Breast epithelium (tissue), 4 donors: ENCODE results near the gene ETV3L. TPM values are rescaled to one million over a fixed set of nuclear protein-coding genes. Genes with fewer than 3 reads are reported as not detected.

Experiments
- DNase-seq, 2 donors: peaks; one replicate each; pipeline ENCODE4 v3.0.0-alpha.2; 2019; ENCODE audit warnings: low spot score in 2 of 2
- H3K27ac ChIP-seq, 2 donors: fragments of 200-600 bp; sonication (generic) in 1 of 2; one replicate each; pipeline ENCODE4 v1.5.1; 2016 to 2019; ENCODE audit warnings: mild to moderate bottlenecking in 1 of 2
- H3K27me3 ChIP-seq, 2 donors: fragments of 200-600 bp; sonication (generic) in 1 of 2; one replicate each; pipeline versions ENCODE4 v1.5.1 to v1.6.0; 2017 to 2019; ENCODE audit warnings: control low read depth in 1 of 2, mild to moderate bottlenecking in 1 of 2
- H3K36me3 ChIP-seq: fragments of 200-600 bp; one replicate; pipeline ENCODE4 v1.5.1; 2019
- H3K4me1 ChIP-seq, 2 donors: fragments of 200-600 bp; sonication (generic); one replicate each; pipeline ENCODE4 v1.5.1; 2016 to 2019; ENCODE audit warnings: control low read depth in 1 of 2
- H3K4me3 ChIP-seq, 3 donors: fragments of 200-600 bp; sonication (generic); 1 replicate in 2 of 3; 2 replicates in 1 of 3; pipeline ENCODE4 v1.5.1; 2016 to 2019; ENCODE audit warnings: mild to moderate bottlenecking in 3 of 3, moderate library complexity in 2 of 3
- H3K9me3 ChIP-seq, 2 donors: fragments of 200-600 bp; sonication (generic) in 1 of 2; one replicate each; pipeline ENCODE4 v1.5.1; 2016 to 2019; ENCODE audit warnings: control low read depth in 1 of 2
- POLR2A ChIP-seq: fragments of 450-650 bp; IDR thresholded peaks from one replicate; pipeline ENCODE4 v1.6.1; 2016; ENCODE audit warnings: antibody characterized with exemption, mild to moderate bottlenecking, moderate library complexity
- POLR2AphosphoS5 ChIP-seq, 3 donors: sonication (generic); formaldehyde crosslinking; IDR thresholded peaks; one replicate each; pipeline ENCODE4 v1.6.1; 2017; ENCODE audit warnings: antibody characterized with exemption in 3 of 3
- intact Hi-C: fragments of 100-400 bp; cut with DNase I; formaldehyde crosslinking; loops from one replicate; pipeline ENCODE4 v1.15.1; 2023; ENCODE audit warnings: low total_unique reads
- total RNA-seq, 3 donors: library from RNA; depleted of rRNA; stranded (reverse); fragments of >200 nt; gene quantifications; one replicate each; pipeline ENCODE4 v1.1.0, GENCODE V29; 2016
- TF ChIP-seq, protein P1 (sequence below), 3 donors: fragments of 450-650 bp; IDR thresholded peaks; one replicate each; pipeline ENCODE4 v1.5.1; 2016 to 2017; ENCODE audit warnings: antibody characterized with exemption in 3 of 3, mild to moderate bottlenecking in 3 of 3, moderate library complexity in 3 of 3

The ETV3L gene
- total RNA-seq, 3 donors from 2014 or later = not detected

DNA sequence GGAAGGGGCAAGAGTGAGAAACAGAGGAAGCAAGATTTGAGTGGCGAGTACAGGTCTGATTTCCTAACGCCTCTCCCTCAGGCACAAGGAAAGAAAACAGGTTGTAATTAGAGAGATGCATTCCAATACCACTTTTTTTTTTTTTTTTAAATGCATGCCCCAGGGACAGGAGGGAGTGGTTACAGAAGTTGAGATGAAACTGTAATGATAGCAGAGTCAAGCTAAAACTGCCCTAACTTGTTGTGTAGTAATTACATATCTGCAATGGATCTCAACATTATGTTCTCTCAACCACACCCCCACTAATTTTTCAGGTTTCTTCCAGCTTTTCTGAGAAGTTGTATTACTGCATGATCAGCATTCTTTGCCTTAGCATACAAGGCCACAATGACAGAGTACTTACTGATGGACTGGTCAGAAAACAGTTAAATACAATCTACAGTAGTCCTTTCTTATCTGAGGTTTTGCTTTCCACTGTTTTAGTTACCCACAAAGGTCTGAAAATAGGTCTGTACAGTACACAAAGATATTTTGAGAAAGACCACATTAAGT, 33.1 kb upstream of the ETV3L start:
- no peak for DNase-seq
- Histone ChIP-seq H3K36me3 (no peaks in the 10 kb centered on the region), H3K9me3 (no peaks in the 10 kb centered on the region), H3K27ac (peak overlapping the region; percentile 72 to 77), H3K4me3 (no peak overlapping the region), H3K27me3 (no peaks in the 10 kb centered on the region), H3K4me1 (peaks cover 0 to 21% of the 10 kb centered on the region in 2 donors)
- peak in 1 of 3 donors; percentile 31 for TF ChIP-seq POLR2AphosphoS5 (IDR thresholded peaks at IDR 0.05)
- TF ChIP-seq POLR2A = no peak
- TF ChIP-seq, protein P1, sequence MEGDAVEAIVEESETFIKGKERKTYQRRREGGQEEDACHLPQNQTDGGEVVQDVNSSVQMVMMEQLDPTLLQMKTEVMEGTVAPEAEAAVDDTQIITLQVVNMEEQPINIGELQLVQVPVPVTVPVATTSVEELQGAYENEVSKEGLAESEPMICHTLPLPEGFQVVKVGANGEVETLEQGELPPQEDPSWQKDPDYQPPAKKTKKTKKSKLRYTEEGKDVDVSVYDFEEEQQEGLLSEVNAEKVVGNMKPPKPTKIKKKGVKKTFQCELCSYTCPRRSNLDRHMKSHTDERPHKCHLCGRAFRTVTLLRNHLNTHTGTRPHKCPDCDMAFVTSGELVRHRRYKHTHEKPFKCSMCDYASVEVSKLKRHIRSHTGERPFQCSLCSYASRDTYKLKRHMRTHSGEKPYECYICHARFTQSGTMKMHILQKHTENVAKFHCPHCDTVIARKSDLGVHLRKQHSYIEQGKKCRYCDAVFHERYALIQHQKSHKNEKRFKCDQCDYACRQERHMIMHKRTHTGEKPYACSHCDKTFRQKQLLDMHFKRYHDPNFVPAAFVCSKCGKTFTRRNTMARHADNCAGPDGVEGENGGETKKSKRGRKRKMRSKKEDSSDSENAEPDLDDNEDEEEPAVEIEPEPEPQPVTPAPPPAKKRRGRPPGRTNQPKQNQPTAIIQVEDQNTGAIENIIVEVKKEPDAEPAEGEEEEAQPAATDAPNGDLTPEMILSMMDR (IDR thresholded peaks at IDR 0.05) = no peak
- intact Hi-C loops = no loop called here

DNA sequence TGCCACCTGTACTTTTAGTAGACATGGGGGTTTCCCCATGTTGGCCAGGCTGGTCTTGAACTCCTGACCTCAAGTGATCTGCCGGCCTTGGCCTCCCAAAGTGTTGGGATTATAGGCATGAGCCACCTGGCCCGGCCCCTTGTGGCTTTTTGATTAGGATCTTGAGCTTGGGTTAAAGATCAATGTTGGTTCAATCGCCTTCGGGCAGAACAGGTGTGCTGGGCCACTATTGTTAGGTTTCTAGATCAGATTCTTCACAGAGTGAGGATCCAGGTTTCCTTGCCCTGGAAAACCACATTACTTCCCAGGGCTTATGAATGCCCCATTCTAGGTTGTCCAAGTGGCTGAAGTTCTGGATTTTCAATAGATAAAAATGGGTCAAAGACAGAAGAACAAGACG, 32.5 kb upstream of the ETV3L start:
- intact Hi-C loops = no loop called here
- Histone ChIP-seq H3K9me3 (no peaks in the 10 kb centered on the region), H3K36me3 (no peaks in the 10 kb centered on the region), H3K27ac (peak overlapping the region; percentile 72 to 77), H3K4me3 (no peak overlapping the region), H3K4me1 (peaks cover 0 to 21% of the 10 kb centered on the region in 2 donors), H3K27me3 (no peaks in the 10 kb centered on the region)
- TF ChIP-seq POLR2A (no peak), POLR2AphosphoS5 (IDR thresholded peaks at IDR 0.05) (no peak)
- TF ChIP-seq, protein P1 (IDR thresholded peaks at IDR 0.05) = no peak
- no peak for DNase-seq

DNA sequence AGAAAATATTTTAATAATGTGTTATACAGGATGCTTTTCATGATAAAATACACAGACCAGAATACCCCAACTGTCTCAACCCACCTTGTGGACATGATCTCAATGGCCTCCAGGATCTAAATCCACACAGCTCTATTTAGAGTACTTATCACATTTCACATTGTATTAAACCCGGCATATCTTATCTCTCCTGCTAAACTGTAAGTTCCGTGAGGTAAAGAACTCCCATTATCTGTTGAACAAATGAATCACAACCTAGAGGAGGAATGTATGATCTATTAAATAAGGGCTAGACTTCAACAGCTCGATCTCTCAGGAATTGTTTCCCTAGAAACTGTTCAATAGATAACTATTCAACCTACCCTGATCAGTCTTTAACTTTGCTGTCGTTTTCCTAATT, 31.7 kb upstream of the ETV3L start:
- TF ChIP-seq POLR2AphosphoS5 (IDR thresholded peaks at IDR 0.05) (no peak), POLR2A (no peak)
- TF ChIP-seq, protein P1 (IDR thresholded peaks at IDR 0.05) = no peak
- no peak for DNase-seq
- no peaks in the 10 kb centered on the region for H3K36me3 ChIP-seq
- peak overlapping the region in 1 of 2 donors; percentile 17 for H3K27ac ChIP-seq
- no peak overlapping the region for H3K4me3 ChIP-seq
- intact Hi-C loops = no loop called here
- H3K9me3 ChIP-seq = no peaks in the 10 kb centered on the region
- no peaks in the 10 kb centered on the region for H3K27me3 ChIP-seq
- H3K4me1 ChIP-seq = peaks cover 0 to 15% of the 10 kb centered on the region in 2 donors

DNA sequence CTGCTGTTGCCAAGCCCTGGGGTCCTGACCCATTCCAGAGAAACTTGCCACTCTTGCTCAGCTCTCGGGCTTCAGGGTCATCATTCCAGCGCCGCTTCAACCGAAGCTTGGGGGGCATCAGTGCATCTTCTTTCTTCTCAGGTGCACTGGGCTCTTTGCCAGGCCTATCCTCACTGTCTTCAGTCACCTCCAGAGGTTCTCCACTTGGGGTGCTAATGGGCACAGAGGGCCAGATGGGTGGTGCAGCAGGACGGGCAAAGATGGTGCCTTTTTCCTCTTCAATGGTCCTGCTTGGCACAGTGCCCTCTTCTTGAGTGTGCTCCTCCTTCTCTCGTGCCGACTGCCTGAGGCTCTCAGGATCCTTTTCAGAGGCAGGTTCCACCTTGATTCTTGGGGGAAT, 25.2 kb upstream of the ETV3L start:
- H3K9me3 ChIP-seq = no peaks in the 10 kb centered on the region
- no peak overlapping the region for H3K4me3 ChIP-seq
- peaks cover 7% of the 10 kb centered on the region for H3K36me3 ChIP-seq
- no peak overlapping the region for H3K27ac ChIP-seq
- no peaks in the 10 kb centered on the region for H3K27me3 ChIP-seq
- DNase-seq = no peak
- no peaks in the 10 kb centered on the region for H3K4me1 ChIP-seq
- TF ChIP-seq POLR2A (no peak), POLR2AphosphoS5 (IDR thresholded peaks at IDR 0.05) (no peak)
- TF ChIP-seq, protein P1 (IDR thresholded peaks at IDR 0.05) = no peak
- intact Hi-C loops = no loop called here

DNA sequence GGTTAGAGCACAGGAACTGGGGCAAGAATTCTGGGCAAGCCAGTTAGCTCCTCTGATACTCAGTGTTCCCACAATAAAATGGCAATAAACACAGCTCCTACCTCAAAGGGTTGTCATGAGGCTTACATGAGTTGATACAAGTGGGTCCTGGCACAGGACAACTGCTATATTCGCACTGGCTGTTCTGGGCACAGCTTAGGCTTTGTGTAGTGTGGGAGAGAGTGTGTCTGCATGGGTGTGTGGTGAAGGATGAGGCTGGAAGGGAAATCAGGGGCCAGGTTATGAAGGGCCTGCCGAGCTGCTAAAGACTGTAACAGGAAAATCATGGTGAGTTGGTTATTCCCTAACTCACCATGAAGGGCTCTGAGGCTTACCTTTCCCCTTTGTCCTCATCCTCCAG, 19.8 kb upstream of the ETV3L start:
- H3K4me3 ChIP-seq = no peak overlapping the region
- peaks cover 7% of the 10 kb centered on the region for H3K36me3 ChIP-seq
- intact Hi-C loops = no loop called here
- H3K27me3 ChIP-seq = no peaks in the 10 kb centered on the region
- TF ChIP-seq, protein P1 (IDR thresholded peaks at IDR 0.05) = no peak
- TF ChIP-seq POLR2A (no peak), POLR2AphosphoS5 (IDR thresholded peaks at IDR 0.05) (no peak)
- no peak overlapping the region for H3K27ac ChIP-seq
- DNase-seq = no peak
- no peaks in the 10 kb centered on the region for H3K4me1 ChIP-seq
- no peaks in the 10 kb centered on the region for H3K9me3 ChIP-seq
